Hepatocyte (in vitro differentiated cells): ENCODE data around the gene ZSCAN5A. TPM values are rescaled to one million over a fixed set of nuclear protein-coding genes. Genes with fewer than 3 reads are reported as not detected.
A peak's percentile ranks its signal among the peaks of the same experiment; 100 is the strongest.

Experiments used
- DNase-seq: peaks from one replicate; pipeline ENCODE4 v3.0.0-alpha.2; 2016; ENCODE audit warnings: low spot score
- H2AFZ ChIP-seq: fragments of 200-600 bp; sonication (generic); 2 replicates; pipeline ENCODE4 v1.6.0; 2016; ENCODE audit warnings: antibody characterized with exemption, mild to moderate bottlenecking
- H3K27ac ChIP-seq: fragments of 200-600 bp; sonication (generic); 2 replicates; pipeline ENCODE4 v1.5.1; 2016; ENCODE audit warnings: mild to moderate bottlenecking
- H3K27me3 ChIP-seq: fragments of 200-600 bp; sonication (generic); 2 replicates; pipeline ENCODE4 v1.6.1; 2016
- H3K36me3 ChIP-seq: fragments of 200-600 bp; sonication (generic); replicated peaks from 2 replicates; pipeline ENCODE4 v1.5.1; 2016; ENCODE audit warnings: low read depth; ENCODE audit not compliant: insufficient read depth
- H3K4me1 ChIP-seq: fragments of 200-600 bp; sonication (generic); 2 replicates; pipeline ENCODE4 v1.5.1; 2016; ENCODE audit warnings: mild to moderate bottlenecking, moderate library complexity; ENCODE audit not compliant: insufficient read depth
- H3K4me2 ChIP-seq: fragments of 200-600 bp; sonication (generic); 2 replicates; pipeline ENCODE4 v1.6.0; 2016
- H3K4me3 ChIP-seq: fragments of 200-600 bp; sonication (generic); 2 replicates; pipeline ENCODE4 v1.5.1; 2016; ENCODE audit warnings: mild to moderate bottlenecking
- H3K79me2 ChIP-seq: fragments of 200-600 bp; sonication (generic); 2 replicates; pipeline ENCODE4 v1.6.0; 2017; ENCODE audit warnings: mild to moderate bottlenecking
- H3K9me2 ChIP-seq: fragments of 200-600 bp; sonication (generic); replicated peaks from 2 replicates; pipeline ENCODE4 v1.6.0; 2017; ENCODE audit warnings: mild to moderate bottlenecking; ENCODE audit not compliant: insufficient read depth
- H3K9me3 ChIP-seq: fragments of 200-600 bp; sonication (generic); 2 replicates; pipeline ENCODE4 v1.5.1; 2016; ENCODE audit warnings: low read depth, mild to moderate bottlenecking
- H4K20me1 ChIP-seq: fragments of 200-600 bp; sonication (generic); 2 replicates; pipeline ENCODE4 v1.6.0; 2016; ENCODE audit warnings: mild to moderate bottlenecking; ENCODE audit not compliant: insufficient read depth, poor library complexity, severe bottlenecking
- EZH2 ChIP-seq: fragments of 200-600 bp; sonication (generic); IDR thresholded peaks from 2 replicates; pipeline ENCODE4 v1.6.1; 2016; ENCODE audit warnings: antibody characterized with exemption, mild to moderate bottlenecking, borderline replicate concordance
- EZH2phosphoT487 ChIP-seq: fragments of 200-600 bp; sonication (generic); IDR thresholded peaks from one replicate; pipeline ENCODE4 v1.6.1; 2018; ENCODE audit warnings: antibody characterized with exemption, mild to moderate bottlenecking, low read depth, moderate library complexity; ENCODE audit not compliant: unreplicated experiment, severe bottlenecking
- WGBS: methylation state at CpG from one replicate; pipeline ENCODE4 v1.1.6; 2016; ENCODE audit warnings: low lambda C conversion rate; ENCODE audit errors: missing lambda C conversion rate; 5-methylcytosine and 5-hydroxymethylcytosine counted together
- polyA plus RNA-seq: library from polyadenylated mRNA; unstranded; fragments of >200 nt; fragmentation: Nextera tagmentation; extraction: Ambion mirVana; gene quantifications from 2 replicates; pipeline ENCODE4 v1.2.1, GENCODE V29; 2016
- total RNA-seq: library from RNA; depleted of rRNA; stranded (reverse); fragments of >200 nt; gene quantifications from 2 replicates; pipeline ENCODE4 v1.2.3, GENCODE V29; 2014
- TF ChIP-seq, protein P1 (sequence below): fragments of 200-600 bp; sonication (generic); IDR thresholded peaks from 2 replicates; pipeline ENCODE4 v1.5.1; 2016; ENCODE audit warnings: antibody characterized with exemption, mild to moderate bottlenecking; ENCODE audit not compliant: poor library complexity

ZSCAN5A gene
- total and polyA plus RNA-seq, 2 experiments from 2014 or later: 7.3 to 10.6 TPM

DNA sequence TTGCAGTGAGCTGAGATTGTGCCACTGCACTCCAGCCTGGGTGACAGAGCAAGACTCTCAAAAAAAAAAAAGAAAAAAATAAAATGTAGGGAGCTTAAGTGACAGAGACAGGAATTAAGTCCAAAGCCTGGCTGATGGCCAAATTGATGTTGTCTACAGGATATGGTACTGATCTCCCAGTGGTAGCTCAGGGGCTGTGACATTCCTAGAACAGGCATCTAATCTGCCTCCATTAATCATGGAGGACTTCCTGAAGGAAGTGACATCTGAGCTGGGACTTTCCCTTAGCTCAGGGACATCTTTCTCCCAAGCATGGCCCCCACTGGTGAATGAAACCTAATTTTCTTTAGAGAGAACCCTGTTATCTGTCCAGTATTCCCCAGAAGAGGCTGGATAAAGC is 53.5 kb downstream of the ZSCAN5A start:
- Histone ChIP-seq H4K20me1 (no peaks in the 10 kb centered on the region), H3K4me1 (no peaks in the 10 kb centered on the region), H3K27ac (no peak overlapping the region), H3K9me2 (no peaks in the 10 kb centered on the region), H2AFZ (no peak overlapping the region), H3K36me3 (no peaks in the 10 kb centered on the region), H3K79me2 (no peaks in the 10 kb centered on the region), H3K9me3 (no peaks in the 10 kb centered on the region), H3K4me3 (no peak overlapping the region), H3K4me2 (no peak overlapping the region), H3K27me3 (no peaks in the 10 kb centered on the region)
- DNase-seq: no peak
- TF ChIP-seq EZH2 (no peak), EZH2phosphoT487 (no peak)
- TF ChIP-seq, protein P1, sequence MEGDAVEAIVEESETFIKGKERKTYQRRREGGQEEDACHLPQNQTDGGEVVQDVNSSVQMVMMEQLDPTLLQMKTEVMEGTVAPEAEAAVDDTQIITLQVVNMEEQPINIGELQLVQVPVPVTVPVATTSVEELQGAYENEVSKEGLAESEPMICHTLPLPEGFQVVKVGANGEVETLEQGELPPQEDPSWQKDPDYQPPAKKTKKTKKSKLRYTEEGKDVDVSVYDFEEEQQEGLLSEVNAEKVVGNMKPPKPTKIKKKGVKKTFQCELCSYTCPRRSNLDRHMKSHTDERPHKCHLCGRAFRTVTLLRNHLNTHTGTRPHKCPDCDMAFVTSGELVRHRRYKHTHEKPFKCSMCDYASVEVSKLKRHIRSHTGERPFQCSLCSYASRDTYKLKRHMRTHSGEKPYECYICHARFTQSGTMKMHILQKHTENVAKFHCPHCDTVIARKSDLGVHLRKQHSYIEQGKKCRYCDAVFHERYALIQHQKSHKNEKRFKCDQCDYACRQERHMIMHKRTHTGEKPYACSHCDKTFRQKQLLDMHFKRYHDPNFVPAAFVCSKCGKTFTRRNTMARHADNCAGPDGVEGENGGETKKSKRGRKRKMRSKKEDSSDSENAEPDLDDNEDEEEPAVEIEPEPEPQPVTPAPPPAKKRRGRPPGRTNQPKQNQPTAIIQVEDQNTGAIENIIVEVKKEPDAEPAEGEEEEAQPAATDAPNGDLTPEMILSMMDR: no peak

DNA sequence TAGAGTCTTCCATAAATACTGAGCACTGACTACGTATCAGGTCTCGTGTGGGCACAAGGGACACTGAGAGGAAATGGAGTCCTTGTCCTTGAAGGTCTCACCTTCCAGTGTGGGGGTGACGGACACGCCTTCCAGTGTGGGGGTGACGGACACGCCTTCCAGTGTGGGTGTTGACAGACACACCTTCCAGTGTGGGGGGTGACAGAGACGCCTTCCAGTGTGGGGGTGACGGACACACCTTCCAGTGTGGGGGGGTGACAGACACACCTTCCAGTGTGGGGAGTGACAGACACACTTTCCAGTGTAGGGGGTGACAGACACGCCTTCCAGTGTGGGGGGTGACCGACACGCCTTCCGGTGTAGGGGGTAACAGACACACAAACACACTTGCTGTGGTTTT is 56.4 kb downstream of the ZSCAN5A start:
- no peaks in the 10 kb centered on the region for H4K20me1 ChIP-seq
- no peaks in the 10 kb centered on the region for H3K9me2 ChIP-seq
- H3K27ac ChIP-seq: no peak overlapping the region
- TF ChIP-seq EZH2phosphoT487: no peak
- TF ChIP-seq EZH2: no peak
- TF ChIP-seq, protein P1: no peak
- no peaks in the 10 kb centered on the region for H3K79me2 ChIP-seq
- DNase-seq: no peak
- H3K27me3 ChIP-seq: no peaks in the 10 kb centered on the region
- no peak overlapping the region for H3K4me2 ChIP-seq
- H3K36me3 ChIP-seq: no peaks in the 10 kb centered on the region
- H3K4me1 ChIP-seq: no peaks in the 10 kb centered on the region
- H3K4me3 ChIP-seq: no peak overlapping the region
- 95% methylated on average over 11 of the region's 12 CpGs for WGBS
- no peaks in the 10 kb centered on the region for H3K9me3 ChIP-seq
- no peak overlapping the region for H2AFZ ChIP-seq

DNA sequence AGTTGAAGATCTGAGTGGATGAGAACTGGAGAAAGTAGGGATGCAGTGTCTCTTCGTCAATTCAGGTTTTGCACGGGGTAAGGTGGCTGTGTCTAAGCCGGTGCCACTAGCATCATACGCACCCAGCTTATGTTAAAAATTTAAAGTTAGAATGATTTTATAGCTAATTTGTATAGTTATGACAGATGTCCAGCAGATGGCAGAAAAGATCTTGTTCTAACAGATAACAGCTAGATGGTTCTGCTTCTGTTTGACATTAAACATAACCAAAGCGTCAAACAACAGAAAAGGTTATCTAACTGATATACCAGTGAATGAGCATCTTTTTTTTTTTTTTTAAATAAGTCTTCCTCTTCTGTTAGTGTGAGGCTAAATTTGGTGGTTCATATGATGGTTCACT is 60.9 kb downstream of the ZSCAN5A start:
- Histone ChIP-seq H3K4me3 (no peak overlapping the region), H3K4me1 (no peaks in the 10 kb centered on the region), H4K20me1 (no peaks in the 10 kb centered on the region), H3K36me3 (no peaks in the 10 kb centered on the region), H3K27me3 (no peaks in the 10 kb centered on the region), H3K4me2 (no peak overlapping the region), H2AFZ (no peak overlapping the region), H3K9me3 (no peaks in the 10 kb centered on the region), H3K9me2 (no peaks in the 10 kb centered on the region), H3K79me2 (no peaks in the 10 kb centered on the region), H3K27ac (no peak overlapping the region)
- WGBS: 76% methylated on average over 5 of the region's 5 CpGs
- DNase-seq: peak; percentile 71
- TF ChIP-seq, protein P1: peak; percentile 59
- TF ChIP-seq EZH2phosphoT487: no peak
- TF ChIP-seq EZH2: no peak
